H54 (cell line): ENCODE data around the gene ARL2BP.
"Not testable (repeated sequence)": the region's sequence is repeated elsewhere in the genome, so short reads cannot be mapped to it uniquely, and the experiment has no call there.

ENCODE experiments used
- DNase-seq: peaks from one replicate; pipeline ENCODE4 v3.0.0; 2011; ENCODE audit warnings: low spot score, mixed read lengths; ENCODE audit not compliant: insufficient read length
- FAIRE-seq: peaks from 3 replicates; lab custom pipeline; 2011; peaks lifted over from hg19 to GRCh38; lab: Jason Lieb, UNC
- POLR2A ChIP-seq: IDR thresholded peaks from 2 replicates; pipeline ENCODE4 v1.6.1; 2011; ENCODE audit warnings: low read depth, mild to moderate bottlenecking, low read length

ARL2BP gene

GRCh38 chr16:57263541-57264351, 18.7 kb downstream of the ARL2BP start:
- TF ChIP-seq POLR2A, result no peak
- DNase-seq (no peak), FAIRE-seq (no peak)

GRCh38 chr16:57264381-57264780, 19.3 kb downstream of the ARL2BP start:
- TF ChIP-seq POLR2A, result no peak
- DNase-seq (no peak), FAIRE-seq (no peak)

- TF ChIP-seq POLR2A, result no peak
- FAIRE-seq (no peak), DNase-seq (no peak)
These were observed 19.9 kb downstream of the ARL2BP start for GRCh38 chr16:57264950-57265371.

GRCh38 chr16:57265850-57266530, 20.9 kb downstream of the ARL2BP start:
- no peak for TF ChIP-seq POLR2A
- DNase-seq, result no peak
- no peak for FAIRE-seq

GRCh38 chr16:57266531-57267260, 21.6 kb downstream of the ARL2BP start:
- FAIRE-seq (no peak), DNase-seq (no peak)
- TF ChIP-seq POLR2A, result no peak

GRCh38 chr16:57267343-57267742, 22.3 kb downstream of the ARL2BP start:
- FAIRE-seq, DNase-seq: not testable (repeated sequence)

GRCh38 chr16:57268804-57269800, 24.0 kb downstream of the ARL2BP start:
- DNase-seq (no peak), FAIRE-seq (no peak)
- TF ChIP-seq POLR2A, result no peak

- no peak for FAIRE-seq
- DNase-seq, result no peak
- no peak for TF ChIP-seq POLR2A
These were observed 25.4 kb downstream of the ARL2BP start for GRCh38 chr16:57270221-57271062.

GRCh38 chr16:57271063-57271345, 25.9 kb downstream of the ARL2BP start:
- FAIRE-seq, result no peak
- no peak for DNase-seq
- no peak for TF ChIP-seq POLR2A

- DNase-seq, result no peak
- TF ChIP-seq POLR2A, result no peak
- FAIRE-seq, result no peak
These were observed 26.9 kb downstream of the ARL2BP start for GRCh38 chr16:57271867-57272495.

- FAIRE-seq (no peak), DNase-seq (no peak)
- TF ChIP-seq POLR2A, result no peak
These were observed 28.3 kb downstream of the ARL2BP start for GRCh38 chr16:57273359-57273758.

- DNase-seq (no peak), FAIRE-seq (no peak)
- TF ChIP-seq POLR2A, result no peak
These were observed 28.8 kb downstream of the ARL2BP start for GRCh38 chr16:57273826-57274225.

GRCh38 chr16:57275946-57276345, 30.9 kb downstream of the ARL2BP start:
- FAIRE-seq, DNase-seq: not testable (repeated sequence)
